GM12874 (cell line): ENCODE results near the gene FALEC.

Experiments used
- TF ChIP-seq, protein P1 (sequence below): IDR thresholded peaks from 2 replicates; pipeline ENCODE4 v1.5.1; 2011; ENCODE audit warnings: low read depth, mild to moderate bottlenecking, control low read depth, low read length, moderate library complexity; ENCODE audit not compliant: insufficient read depth

The FALEC gene

DNA sequence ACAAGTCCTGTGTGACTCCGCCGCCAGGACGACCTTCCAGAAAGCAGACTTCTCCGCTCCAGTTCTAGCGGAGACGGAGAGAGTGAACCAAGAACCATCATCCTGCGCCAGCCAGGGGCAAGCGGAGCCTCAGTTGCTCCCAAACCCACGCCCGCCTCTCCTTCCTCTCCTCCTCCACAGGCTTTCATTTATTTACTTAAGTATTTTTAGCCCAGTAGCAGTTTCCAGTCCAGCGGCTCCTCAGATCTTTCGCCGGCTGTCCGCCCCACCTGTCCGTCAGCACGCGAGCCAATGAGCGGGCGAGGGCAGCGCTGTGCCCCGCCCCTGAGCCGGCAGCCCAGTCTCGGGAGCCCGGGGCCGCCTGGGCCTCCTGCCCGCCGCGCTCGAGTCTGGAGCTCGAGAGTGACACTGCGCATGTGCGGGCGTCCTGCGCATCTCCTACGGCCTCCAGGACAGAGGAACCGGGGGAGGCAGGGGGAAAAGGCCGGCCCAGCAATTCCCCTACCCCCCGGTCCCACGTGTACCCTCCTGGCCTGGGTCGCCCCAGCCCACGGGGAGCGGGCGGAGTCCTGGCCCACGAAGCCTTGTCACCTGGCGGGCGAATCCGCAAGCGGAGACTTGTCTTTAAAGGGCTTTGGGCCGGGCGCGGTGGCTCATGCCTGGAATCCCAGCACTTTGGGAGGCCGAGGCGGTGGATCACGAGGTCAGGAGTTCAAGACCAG, at the start of gene FALEC:
FALEC (plus strand) TSS at position 425 of the 722 bp plus-strand sequence.
- TF ChIP-seq, protein P1, sequence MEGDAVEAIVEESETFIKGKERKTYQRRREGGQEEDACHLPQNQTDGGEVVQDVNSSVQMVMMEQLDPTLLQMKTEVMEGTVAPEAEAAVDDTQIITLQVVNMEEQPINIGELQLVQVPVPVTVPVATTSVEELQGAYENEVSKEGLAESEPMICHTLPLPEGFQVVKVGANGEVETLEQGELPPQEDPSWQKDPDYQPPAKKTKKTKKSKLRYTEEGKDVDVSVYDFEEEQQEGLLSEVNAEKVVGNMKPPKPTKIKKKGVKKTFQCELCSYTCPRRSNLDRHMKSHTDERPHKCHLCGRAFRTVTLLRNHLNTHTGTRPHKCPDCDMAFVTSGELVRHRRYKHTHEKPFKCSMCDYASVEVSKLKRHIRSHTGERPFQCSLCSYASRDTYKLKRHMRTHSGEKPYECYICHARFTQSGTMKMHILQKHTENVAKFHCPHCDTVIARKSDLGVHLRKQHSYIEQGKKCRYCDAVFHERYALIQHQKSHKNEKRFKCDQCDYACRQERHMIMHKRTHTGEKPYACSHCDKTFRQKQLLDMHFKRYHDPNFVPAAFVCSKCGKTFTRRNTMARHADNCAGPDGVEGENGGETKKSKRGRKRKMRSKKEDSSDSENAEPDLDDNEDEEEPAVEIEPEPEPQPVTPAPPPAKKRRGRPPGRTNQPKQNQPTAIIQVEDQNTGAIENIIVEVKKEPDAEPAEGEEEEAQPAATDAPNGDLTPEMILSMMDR, result no peak

DNA sequence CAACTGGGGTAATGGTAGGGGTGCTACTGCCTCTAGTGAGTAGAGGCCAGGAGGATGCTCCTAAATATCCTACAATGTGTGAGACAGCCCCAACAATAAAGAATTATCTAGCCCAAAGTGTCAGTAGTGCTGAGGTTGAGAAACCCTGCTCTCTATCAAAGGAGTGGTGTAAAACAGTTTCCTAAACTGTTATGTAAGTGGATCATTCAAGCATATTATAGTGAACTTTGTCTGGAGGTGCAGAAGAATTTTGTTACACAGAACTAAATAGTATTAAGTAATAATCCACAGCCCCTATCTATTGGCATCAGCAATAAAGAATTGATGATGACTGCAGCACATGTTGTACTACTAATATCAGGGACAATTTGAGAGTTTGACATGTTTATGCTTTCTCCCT, 48.6 kb upstream of the FALEC start:
- TF ChIP-seq, protein P1, result no peak

DNA sequence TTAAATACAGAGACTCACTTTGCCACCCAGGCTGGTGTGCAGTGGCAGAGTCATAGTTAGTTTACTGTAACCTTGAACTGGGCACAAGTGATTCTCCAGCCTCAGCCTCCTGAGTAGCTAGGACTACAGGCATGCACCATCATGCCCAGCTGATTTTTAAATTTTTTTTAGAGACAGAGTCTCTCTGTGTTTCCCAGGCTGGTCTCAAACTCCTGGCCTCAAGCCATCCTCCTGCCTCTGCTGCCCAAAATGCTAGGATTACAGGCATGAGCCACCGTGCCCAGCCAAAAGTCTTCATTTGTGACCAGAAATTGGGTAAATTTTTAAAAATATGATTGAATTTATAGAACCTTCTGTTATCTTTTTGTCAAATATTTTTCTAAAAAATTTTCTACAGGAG, 46.3 kb upstream of the FALEC start:
- TF ChIP-seq, protein P1, result no peak

DNA sequence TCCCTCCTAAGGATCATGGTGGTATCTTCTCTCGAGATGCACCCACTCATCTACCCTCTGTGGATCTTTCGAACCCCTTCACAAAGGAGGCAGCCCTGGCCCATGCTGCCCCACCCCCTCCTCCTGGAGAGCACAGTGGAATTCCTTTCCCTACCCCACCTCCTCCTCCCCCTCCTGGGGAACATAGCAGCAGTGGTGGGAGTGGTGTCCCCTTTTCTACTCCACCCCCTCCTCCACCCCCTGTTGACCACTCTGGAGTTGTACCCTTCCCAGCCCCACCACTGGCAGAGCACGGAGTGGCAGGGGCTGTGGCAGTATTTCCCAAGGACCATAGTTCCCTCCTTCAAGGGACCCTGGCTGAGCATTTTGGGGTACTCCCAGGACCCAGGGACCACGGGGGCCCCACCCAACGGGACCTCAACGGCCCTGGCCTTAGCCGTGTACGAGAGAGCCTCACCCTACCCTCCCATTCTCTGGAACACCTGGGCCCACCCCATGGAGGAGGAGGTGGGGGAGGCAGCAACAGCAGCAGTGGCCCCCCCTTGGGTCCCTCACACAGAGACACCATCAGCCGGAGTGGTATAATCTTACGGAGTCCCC, 42.9 kb upstream of the FALEC start:
- TF ChIP-seq, protein P1, result no peak

DNA sequence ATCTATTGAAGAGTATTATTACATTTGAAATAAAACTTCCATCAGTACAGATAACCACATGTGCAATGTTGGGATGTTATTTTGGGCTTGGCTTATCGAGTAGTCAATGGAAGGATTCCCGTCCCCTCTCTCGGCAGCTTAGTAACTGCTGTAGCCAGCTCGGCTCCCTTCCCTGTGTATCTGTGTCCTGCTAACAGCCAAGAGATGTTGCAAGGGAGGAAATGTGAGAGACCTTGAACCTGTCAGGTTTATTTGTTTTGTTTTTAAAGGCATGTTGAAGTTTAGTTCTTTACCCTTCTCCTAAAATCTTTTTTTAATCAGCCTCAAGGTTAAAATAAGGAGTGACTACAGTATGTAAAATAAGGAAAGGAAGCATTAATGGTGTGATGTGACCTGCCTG, 41.9 kb upstream of the FALEC start:
- TF ChIP-seq, protein P1, result no peak

DNA sequence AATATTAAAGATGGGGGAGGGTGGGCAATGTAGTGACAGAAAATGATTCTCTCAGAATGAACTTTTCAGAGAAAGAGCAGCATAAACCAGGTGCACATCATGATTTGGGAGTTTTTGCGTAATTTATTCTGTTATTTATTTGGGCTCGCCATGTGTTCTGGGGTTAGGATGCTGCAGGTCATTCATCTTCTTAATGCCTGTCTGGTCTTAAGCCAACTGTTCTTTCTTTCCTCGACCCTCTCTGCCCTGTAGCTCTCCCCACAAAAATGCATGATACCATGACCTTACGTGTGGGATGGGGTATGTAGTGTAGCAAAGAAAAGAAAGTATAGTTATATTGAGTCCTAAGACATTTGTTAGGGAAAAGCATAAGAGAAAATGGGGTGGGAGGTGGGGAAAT, 40.7 kb upstream of the FALEC start:
- TF ChIP-seq, protein P1, result no peak

DNA sequence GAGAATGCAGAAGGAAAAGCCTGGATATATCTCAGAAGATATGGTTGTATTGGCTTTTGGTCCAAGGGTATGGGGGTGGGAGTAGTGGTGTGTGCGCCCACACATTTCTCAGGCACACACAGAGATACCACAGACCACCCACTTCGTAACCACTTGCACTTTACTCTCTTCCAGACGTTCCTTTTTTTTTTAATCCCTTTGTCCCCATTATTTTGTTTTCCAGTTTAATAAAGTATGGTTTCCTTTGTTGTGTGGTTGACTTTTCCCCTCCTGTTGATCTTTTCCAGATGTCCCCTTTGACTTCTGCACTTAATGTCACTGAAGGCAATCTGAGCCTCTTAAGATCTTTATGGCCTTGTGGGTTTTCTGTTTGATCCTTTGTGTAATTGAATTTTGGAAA, 38.8 kb upstream of the FALEC start:
- TF ChIP-seq, protein P1, result no peak
